Measurements from ENCODE around the gene IRF1. TPM values are rescaled to one million over a fixed set of nuclear protein-coding genes. Genes with fewer than 3 reads are reported as not detected.
A peak's percentile ranks its signal among the peaks of the same experiment; 100 is the strongest.

The IRF1 gene
- total and polyA plus RNA-seq, 10 donors, result 57.9 to 307 (median 160) TPM

DNA sequence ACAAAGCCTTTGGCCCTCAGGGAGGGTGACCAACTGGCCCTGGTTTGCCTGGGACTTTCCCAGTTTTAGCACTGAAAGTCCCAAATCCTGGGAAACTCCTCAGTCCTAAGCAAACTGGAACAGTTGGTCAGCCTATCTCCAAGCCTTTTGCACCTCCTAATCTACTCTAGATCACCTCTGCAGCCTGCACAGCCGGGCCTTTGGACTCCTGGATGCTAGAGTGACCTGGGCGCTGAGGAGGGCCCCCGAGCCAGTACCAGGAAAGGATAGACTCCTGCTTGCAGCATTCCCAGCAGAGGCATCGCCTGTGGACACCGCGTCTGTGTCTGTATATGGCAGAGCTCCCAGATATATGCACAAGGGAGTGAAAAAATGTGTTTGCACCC, 15.1 kb downstream of the IRF1 start:
- no peak overlapping the region for H3K4me3 ChIP-seq
- peaks cover 0 to 35% (median 0%) of the 10 kb centered on the region in 6 donors for H3K36me3 ChIP-seq
- intact Hi-C loops (cut with DNase I; ENCODE audit: low total_unique reads), result no loop called here
- H3K27me3 ChIP-seq (replicated peaks in 1 of 7), result no peaks in the 10 kb centered on the region
- DNase-seq, result peak; percentile 68
- WGBS, 5 donors, result 73 to 91% (median 81%) methylated on average over 6 of the region's 6 CpGs
- no peak for TF ChIP-seq POLR2A (IDR thresholded peaks at IDR 0.05)
- TF ChIP-seq, protein P1, sequence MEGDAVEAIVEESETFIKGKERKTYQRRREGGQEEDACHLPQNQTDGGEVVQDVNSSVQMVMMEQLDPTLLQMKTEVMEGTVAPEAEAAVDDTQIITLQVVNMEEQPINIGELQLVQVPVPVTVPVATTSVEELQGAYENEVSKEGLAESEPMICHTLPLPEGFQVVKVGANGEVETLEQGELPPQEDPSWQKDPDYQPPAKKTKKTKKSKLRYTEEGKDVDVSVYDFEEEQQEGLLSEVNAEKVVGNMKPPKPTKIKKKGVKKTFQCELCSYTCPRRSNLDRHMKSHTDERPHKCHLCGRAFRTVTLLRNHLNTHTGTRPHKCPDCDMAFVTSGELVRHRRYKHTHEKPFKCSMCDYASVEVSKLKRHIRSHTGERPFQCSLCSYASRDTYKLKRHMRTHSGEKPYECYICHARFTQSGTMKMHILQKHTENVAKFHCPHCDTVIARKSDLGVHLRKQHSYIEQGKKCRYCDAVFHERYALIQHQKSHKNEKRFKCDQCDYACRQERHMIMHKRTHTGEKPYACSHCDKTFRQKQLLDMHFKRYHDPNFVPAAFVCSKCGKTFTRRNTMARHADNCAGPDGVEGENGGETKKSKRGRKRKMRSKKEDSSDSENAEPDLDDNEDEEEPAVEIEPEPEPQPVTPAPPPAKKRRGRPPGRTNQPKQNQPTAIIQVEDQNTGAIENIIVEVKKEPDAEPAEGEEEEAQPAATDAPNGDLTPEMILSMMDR (IDR thresholded peaks at IDR 0.05 in 8 of 11, conservative IDR thresholded peaks at IDR 0.05 in 3 of 11), result no peak
- TF ChIP-seq POLR2AphosphoS5 (IDR thresholded peaks at IDR 0.05), result no peak
- H3K27ac ChIP-seq, result peak overlapping the region; percentile 55 to 99 (median 90)
- peaks cover 64 to 100% (median 88%) of the 10 kb centered on the region in 6 donors for H3K4me1 ChIP-seq
- H3K9me3 ChIP-seq, result no peaks in the 10 kb centered on the region

DNA sequence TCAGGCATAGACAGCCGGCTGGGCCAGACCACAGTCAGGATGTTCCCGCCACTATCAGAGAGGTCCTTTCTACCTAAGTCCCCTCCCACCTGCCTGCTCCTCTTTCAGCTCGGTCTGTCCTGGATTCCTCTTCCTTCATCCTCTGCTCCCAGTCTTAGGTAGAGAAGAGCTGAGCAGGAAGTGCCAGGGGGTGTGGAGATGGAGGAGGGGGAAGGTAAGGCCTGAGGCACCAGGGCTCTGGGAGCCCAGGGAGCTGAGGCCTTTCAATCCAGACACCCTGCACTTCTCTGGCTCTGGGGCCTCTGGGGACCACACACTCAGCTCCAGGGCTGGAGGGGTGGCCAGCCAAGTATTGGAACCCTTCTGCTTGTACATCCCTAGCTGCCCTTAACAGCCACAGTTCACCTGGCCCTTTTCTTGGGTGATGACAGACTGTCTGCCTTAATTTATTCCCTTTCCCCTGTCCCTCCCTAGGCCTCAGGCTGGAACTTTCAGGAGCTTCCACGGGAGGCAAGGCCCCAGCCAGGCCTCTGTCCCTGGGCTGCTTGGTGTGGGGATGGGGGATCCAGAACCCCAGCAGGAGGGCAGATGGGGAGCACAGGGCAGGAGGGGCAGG, 15.6 kb downstream of the IRF1 start:
- Histone ChIP-seq H3K4me3 (no peak overlapping the region), H3K27me3 (replicated peaks in 1 of 7) (no peaks in the 10 kb centered on the region), H3K4me1 (peaks cover 68 to 100% (median 90%) of the 10 kb centered on the region in 6 donors), H3K27ac (peak overlapping the region; percentile 55 to 99 (median 90)), H3K36me3 (peaks cover 0 to 39% (median 0%) of the 10 kb centered on the region in 6 donors), H3K9me3 (no peaks in the 10 kb centered on the region)
- peak; percentile 75 for DNase-seq
- WGBS, 5 donors, result 45 to 66% (median 60%) methylated on average over 4 of the region's 4 CpGs
- intact Hi-C loops (cut with DNase I; ENCODE audit: low total_unique reads), result no loop called here
- TF ChIP-seq, protein P1 (IDR thresholded peaks at IDR 0.05 in 8 of 11, conservative IDR thresholded peaks at IDR 0.05 in 3 of 11), result no peak
- peak; percentile 20 to 71 (median 34) for TF ChIP-seq POLR2AphosphoS5 (IDR thresholded peaks at IDR 0.05)

DNA sequence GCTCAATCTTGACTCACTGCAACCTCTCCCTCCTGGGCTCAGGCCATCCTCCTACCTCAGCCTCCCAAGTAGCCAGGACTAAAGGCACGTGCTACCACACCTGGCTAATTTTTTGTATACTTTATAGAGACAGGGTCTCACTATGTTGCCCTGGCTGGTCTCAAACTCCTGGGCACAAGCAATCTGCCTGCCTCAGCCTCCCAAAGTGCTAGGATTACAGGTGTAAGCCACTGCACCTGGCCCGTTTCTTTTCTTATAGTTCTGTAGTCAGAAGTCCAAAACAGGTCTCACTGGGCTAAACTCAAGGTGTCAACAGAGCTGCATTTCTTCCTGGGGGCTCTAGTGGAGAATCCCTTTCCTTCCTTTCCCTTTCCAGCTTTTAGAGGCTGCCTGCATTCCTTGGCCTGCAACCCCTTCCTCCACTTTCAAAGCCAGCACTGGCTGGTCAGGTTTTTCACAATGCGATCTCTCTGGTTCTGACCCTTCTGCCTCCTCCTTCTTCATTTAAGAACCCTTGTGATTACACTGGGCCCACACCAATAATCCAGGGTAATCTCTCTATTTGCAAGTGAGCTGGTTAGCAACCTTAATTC, 16.3 kb downstream of the IRF1 start:
- TF ChIP-seq, protein P1 (IDR thresholded peaks at IDR 0.05 in 8 of 11, conservative IDR thresholded peaks at IDR 0.05 in 3 of 11), result no peak
- no peak for TF ChIP-seq POLR2AphosphoS5 (IDR thresholded peaks at IDR 0.05)
- TF ChIP-seq POLR2A (IDR thresholded peaks at IDR 0.05), result no peak
- intact Hi-C loops (cut with DNase I; ENCODE audit: low total_unique reads), result no loop called here
- no peak overlapping the region for H3K4me3 ChIP-seq
- peaks cover 69 to 100% (median 90%) of the 10 kb centered on the region in 6 donors for H3K4me1 ChIP-seq
- H3K27me3 ChIP-seq (replicated peaks in 1 of 7), result no peaks in the 10 kb centered on the region
- no peaks in the 10 kb centered on the region for H3K9me3 ChIP-seq
- DNase-seq, result peak; percentile 19
- 91 to 96% (median 93%) methylated on average over 3 of the region's 3 CpGs for WGBS, 5 donors
- peak overlapping the region; percentile 57 to 99 (median 92) for H3K27ac ChIP-seq
- peaks cover 0 to 41% (median 0%) of the 10 kb centered on the region in 6 donors for H3K36me3 ChIP-seq

DNA sequence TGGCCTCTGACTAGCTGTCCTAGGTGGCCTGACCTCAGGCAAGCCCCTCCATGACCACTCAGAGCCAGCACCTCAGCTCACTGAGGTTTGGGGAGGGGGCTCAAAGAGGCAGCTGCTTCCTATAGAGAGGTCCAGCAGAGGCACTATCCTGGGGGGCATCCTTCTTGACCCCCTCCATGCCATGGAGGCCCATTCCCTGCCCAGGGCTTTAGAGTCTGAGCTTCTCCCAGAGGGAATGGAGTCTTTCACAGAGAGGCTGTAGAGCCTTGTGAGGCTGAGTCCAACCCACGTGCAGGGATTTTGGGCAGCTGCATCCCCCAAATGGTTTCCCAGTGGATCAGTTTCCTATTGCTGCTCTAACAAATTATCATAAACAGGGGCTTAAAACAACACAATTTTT, 16.9 kb downstream of the IRF1 start:
- intact Hi-C loops (cut with DNase I; ENCODE audit: low total_unique reads), result no loop called here
- whole genome bisulfite sequencing, 5 donors, result 81 to 88% (median 87%) methylated on average over 1 of the region's 1 CpG
- no peaks in the 10 kb centered on the region for H3K27me3 ChIP-seq (replicated peaks in 1 of 7)
- H3K9me3 ChIP-seq, result no peaks in the 10 kb centered on the region
- peak overlapping the region; percentile 68 to 99 (median 92) for H3K27ac ChIP-seq
- no peak overlapping the region for H3K4me3 ChIP-seq
- H3K36me3 ChIP-seq, result peaks cover 0 to 41% (median 0%) of the 10 kb centered on the region in 6 donors
- peaks cover 69 to 100% (median 90%) of the 10 kb centered on the region in 6 donors for H3K4me1 ChIP-seq
- DNase-seq, result peak; percentile 65
- TF ChIP-seq, protein P1 (IDR thresholded peaks at IDR 0.05 in 8 of 11, conservative IDR thresholded peaks at IDR 0.05 in 3 of 11), result no peak
- no peak for TF ChIP-seq POLR2AphosphoS5 (IDR thresholded peaks at IDR 0.05)
- no peak for TF ChIP-seq POLR2A (IDR thresholded peaks at IDR 0.05)
